Fibroblast of lung (primary cell): ENCODE results near the gene ITGAL. TPM values are rescaled to one million over a fixed set of nuclear protein-coding genes. Genes with fewer than 3 reads are reported as not detected.

ENCODE experiments used
- DNase-seq, 2 donors: peaks; one replicate each; pipeline versions ENCODE4 v3.0.0 to v3.0.0-alpha.2; 2010; ENCODE audit warnings: low read depth in 2 of 2
- H2AFZ ChIP-seq: 2 replicates; pipeline ENCODE4 v1.5.1; 2012; ENCODE audit warnings: low read length, control low read depth, inconsistent platforms
- H3K27ac ChIP-seq: 2 replicates; pipeline ENCODE4 v1.5.1; 2011; ENCODE audit warnings: low read length, control low read depth; ENCODE audit not compliant: insufficient read depth
- H3K27me3 ChIP-seq: 2 replicates; pipeline ENCODE4 v1.5.1; 2011; ENCODE audit warnings: mild to moderate bottlenecking, low read length; ENCODE audit not compliant: control insufficient read depth, insufficient read depth
- H3K36me3 ChIP-seq: 2 replicates; pipeline ENCODE4 v1.5.1; 2011; ENCODE audit warnings: low read length; ENCODE audit not compliant: control insufficient read depth, insufficient read depth
- H3K4me1 ChIP-seq: 2 replicates; pipeline ENCODE4 v1.5.1; 2011; ENCODE audit warnings: low read length; ENCODE audit not compliant: control insufficient read depth, insufficient read depth; ENCODE audit errors: extremely low read depth
- H3K4me2 ChIP-seq: 2 replicates; pipeline ENCODE4 v1.5.1; 2011; ENCODE audit warnings: low read length, control low read depth; ENCODE audit not compliant: insufficient read depth; ENCODE audit errors: extremely low read depth
- H3K4me3 ChIP-seq, 4 experiments: fragments of 200-600 bp in 1 of 4; sonication (generic) in 1 of 4; replicated peaks in 1 of 4; 2 replicates each; pipeline ENCODE4 v1.5.1; 2011 to 2016; ENCODE audit warnings: low read length in 4 of 4, low read depth in 3 of 4, mild to moderate bottlenecking in 3 of 4, control low read depth in 2 of 4, inconsistent platforms in 1 of 4, mixed read lengths in 1 of 4; ENCODE audit not compliant: insufficient read depth in 1 of 4; ENCODE audit errors: control extremely low read depth in 1 of 4
- H3K79me2 ChIP-seq: 2 replicates; pipeline ENCODE4 v1.5.1; 2012; ENCODE audit warnings: mild to moderate bottlenecking, low read length, inconsistent platforms; ENCODE audit not compliant: control insufficient read depth, insufficient read depth
- H3K9ac ChIP-seq: 2 replicates; pipeline ENCODE4 v1.5.1; 2011; ENCODE audit warnings: mild to moderate bottlenecking, low read length, control low read depth; ENCODE audit not compliant: insufficient read depth
- H3K9me3 ChIP-seq: 2 replicates; pipeline ENCODE4 v1.5.1; 2012; ENCODE audit warnings: low read depth, low read length; ENCODE audit not compliant: control insufficient read depth, insufficient read depth
- H4K20me1 ChIP-seq: 2 replicates; pipeline ENCODE4 v1.5.1; 2011; ENCODE audit warnings: low read length; ENCODE audit not compliant: control insufficient read depth, insufficient read depth; ENCODE audit errors: extremely low read depth
- EZH2 ChIP-seq: IDR thresholded peaks from 2 replicates; pipeline ENCODE4 v1.5.1; 2012; ENCODE audit warnings: low read length, control low read depth, mild to moderate bottlenecking; ENCODE audit errors: missing control alignments
- polyA plus RNA-seq, 2 donors: library from polyadenylated mRNA; depleted of rRNA in 1 of 2; stranded (reverse) in 1 of 2; unstranded in 1 of 2; fragments of >200 nt; gene quantifications; 2 replicates each; pipeline ENCODE4 v1.2.1, GENCODE V29; 2011 to 2012; ENCODE audit warnings: missing spikeins in 1 of 2
- total RNA-seq: library from RNA; depleted of rRNA; stranded (reverse); fragments of >200 nt; gene quantifications from 2 replicates; pipeline ENCODE4 v1.2.1, GENCODE V29; 2014
- TF ChIP-seq, protein P1 (sequence below), 2 donors: IDR thresholded peaks in 1 of 2; conservative IDR thresholded peaks in 1 of 2; 1 replicate in 1 of 2; 2 replicates in 1 of 2; pipeline ENCODE4 v1.5.1; 2011 to 2012; ENCODE audit warnings: low read length in 2 of 2, control low read depth in 1 of 2, inconsistent platforms in 1 of 2, low read depth in 1 of 2, mild to moderate bottlenecking in 1 of 2

Gene ITGAL
- total and polyA plus RNA-seq, 2 donors (not counting 1 experiment from before 2014, with no cell fraction given) = not detected

DNA sequence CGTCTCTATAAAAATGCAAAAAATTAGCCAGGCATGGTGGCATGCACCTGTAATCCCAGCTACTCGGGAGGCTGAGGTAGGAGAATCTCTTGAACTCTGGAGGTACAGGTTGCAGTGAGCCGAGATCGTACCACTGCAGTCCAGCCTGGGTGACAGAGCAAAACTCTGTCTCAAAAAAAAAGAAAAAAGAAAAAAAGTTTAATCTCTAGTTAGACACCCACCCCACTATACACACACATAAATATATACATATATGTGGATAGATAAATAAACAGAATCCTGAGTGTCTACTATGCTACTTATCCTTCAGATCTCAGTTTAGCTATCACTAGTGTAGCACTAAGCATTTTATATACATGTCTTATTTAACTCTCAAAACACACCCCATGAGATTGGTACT is 18.7 kb downstream of the ITGAL start:
- H2AFZ ChIP-seq = no peak overlapping the region
- peaks cover 3% of the 10 kb centered on the region for H3K27me3 ChIP-seq
- no peak for DNase-seq
- TF ChIP-seq, protein P1, sequence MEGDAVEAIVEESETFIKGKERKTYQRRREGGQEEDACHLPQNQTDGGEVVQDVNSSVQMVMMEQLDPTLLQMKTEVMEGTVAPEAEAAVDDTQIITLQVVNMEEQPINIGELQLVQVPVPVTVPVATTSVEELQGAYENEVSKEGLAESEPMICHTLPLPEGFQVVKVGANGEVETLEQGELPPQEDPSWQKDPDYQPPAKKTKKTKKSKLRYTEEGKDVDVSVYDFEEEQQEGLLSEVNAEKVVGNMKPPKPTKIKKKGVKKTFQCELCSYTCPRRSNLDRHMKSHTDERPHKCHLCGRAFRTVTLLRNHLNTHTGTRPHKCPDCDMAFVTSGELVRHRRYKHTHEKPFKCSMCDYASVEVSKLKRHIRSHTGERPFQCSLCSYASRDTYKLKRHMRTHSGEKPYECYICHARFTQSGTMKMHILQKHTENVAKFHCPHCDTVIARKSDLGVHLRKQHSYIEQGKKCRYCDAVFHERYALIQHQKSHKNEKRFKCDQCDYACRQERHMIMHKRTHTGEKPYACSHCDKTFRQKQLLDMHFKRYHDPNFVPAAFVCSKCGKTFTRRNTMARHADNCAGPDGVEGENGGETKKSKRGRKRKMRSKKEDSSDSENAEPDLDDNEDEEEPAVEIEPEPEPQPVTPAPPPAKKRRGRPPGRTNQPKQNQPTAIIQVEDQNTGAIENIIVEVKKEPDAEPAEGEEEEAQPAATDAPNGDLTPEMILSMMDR (conservative IDR thresholded peaks at IDR 0.05 in 1 of 2, IDR thresholded peaks at IDR 0.05 in 1 of 2; ENCODE audit: low read depth in 1 of 2, low read length in 2 of 2) = no peak
- no peak for TF ChIP-seq EZH2
- H3K9ac ChIP-seq = no peak overlapping the region
- H3K9me3 ChIP-seq = no peaks in the 10 kb centered on the region
- no peaks in the 10 kb centered on the region for H3K79me2 ChIP-seq
- no peak overlapping the region for H3K4me2 ChIP-seq
- H4K20me1 ChIP-seq = no peaks in the 10 kb centered on the region
- no peaks in the 10 kb centered on the region for H3K36me3 ChIP-seq
- H3K27ac ChIP-seq = no peak overlapping the region
- H3K4me1 ChIP-seq = peaks cover 3% of the 10 kb centered on the region
- no peak overlapping the region for H3K4me3 ChIP-seq

DNA sequence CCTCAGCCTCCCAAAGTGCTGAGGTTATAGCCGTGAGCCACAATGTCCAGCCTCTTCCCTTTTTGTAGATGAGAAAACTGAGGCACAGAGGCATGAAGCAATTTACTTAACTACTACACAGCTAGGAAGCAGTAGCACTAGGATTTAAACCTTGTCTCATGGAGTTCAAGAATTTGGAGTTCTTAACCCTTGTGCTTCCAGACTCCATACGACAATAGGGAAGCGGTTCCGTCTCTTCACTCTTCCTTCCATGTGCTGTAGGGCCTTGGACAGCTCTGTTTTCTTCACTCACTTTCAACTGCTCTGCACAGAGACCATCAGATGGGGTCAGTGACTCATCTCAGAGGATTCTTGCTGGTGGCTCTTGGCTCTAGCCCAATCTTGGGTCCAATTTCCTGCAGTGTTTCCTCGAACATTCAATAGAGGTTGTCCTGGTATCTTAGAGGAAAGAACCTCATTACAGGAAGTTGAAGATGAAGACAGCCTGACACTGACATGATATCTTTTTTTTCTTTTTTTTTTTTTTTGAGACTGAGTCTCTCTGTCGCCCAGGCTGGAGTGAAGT is 19.3 kb downstream of the ITGAL start:
- no peaks in the 10 kb centered on the region for H4K20me1 ChIP-seq
- no peak overlapping the region for H3K9ac ChIP-seq
- TF ChIP-seq EZH2 = no peak
- TF ChIP-seq, protein P1 (conservative IDR thresholded peaks at IDR 0.05 in 1 of 2, IDR thresholded peaks at IDR 0.05 in 1 of 2; ENCODE audit: low read depth in 1 of 2, low read length in 2 of 2) = no peak
- H3K27me3 ChIP-seq = peaks cover 3% of the 10 kb centered on the region
- no peaks in the 10 kb centered on the region for H3K36me3 ChIP-seq
- H3K4me3 ChIP-seq = no peak overlapping the region
- no peak overlapping the region for H3K27ac ChIP-seq
- H2AFZ ChIP-seq = peak overlapping the region; percentile 16
- H3K9me3 ChIP-seq = no peaks in the 10 kb centered on the region
- peak overlapping the region; percentile 44 for H3K4me2 ChIP-seq
- H3K4me1 ChIP-seq = peaks cover 3% of the 10 kb centered on the region
- no peaks in the 10 kb centered on the region for H3K79me2 ChIP-seq
- DNase-seq = peak; percentile 79 to 81

DNA sequence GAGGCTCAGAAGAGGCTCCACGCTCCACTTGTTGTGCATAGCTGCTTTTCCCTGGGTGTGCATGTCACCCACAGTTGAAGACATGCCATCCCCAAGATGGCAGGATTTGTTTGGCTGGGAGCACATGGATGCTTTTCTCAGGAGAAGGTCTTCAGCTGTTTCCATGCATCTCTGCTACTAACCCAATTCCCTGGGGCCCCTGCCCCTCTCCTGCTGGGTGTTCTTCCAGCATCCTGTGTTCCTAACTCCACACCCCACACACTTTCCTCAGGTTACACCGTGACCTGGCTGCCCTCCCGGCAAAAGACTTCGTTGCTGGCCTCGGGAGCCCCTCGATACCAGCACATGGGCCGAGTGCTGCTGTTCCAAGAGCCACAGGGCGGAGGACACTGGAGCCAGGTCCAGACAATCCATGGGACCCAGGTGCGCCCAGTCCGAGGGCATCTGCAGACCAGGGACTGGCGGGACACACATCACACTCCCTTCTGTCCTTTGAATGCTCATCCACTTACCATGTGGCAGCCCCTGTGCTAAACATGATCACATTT is 21.5 kb downstream of the ITGAL start:
- no peak overlapping the region for H3K4me3 ChIP-seq
- H4K20me1 ChIP-seq = no peaks in the 10 kb centered on the region
- no peaks in the 10 kb centered on the region for H3K36me3 ChIP-seq
- H3K4me2 ChIP-seq = no peak overlapping the region
- H3K27me3 ChIP-seq = peaks cover 3% of the 10 kb centered on the region
- peaks cover 3% of the 10 kb centered on the region for H3K4me1 ChIP-seq
- no peaks in the 10 kb centered on the region for H3K9me3 ChIP-seq
- no peak overlapping the region for H3K9ac ChIP-seq
- no peak overlapping the region for H3K27ac ChIP-seq
- no peak for DNase-seq
- no peak overlapping the region for H2AFZ ChIP-seq
- no peaks in the 10 kb centered on the region for H3K79me2 ChIP-seq
- TF ChIP-seq, protein P1 (conservative IDR thresholded peaks at IDR 0.05 in 1 of 2, IDR thresholded peaks at IDR 0.05 in 1 of 2; ENCODE audit: low read depth in 1 of 2, low read length in 2 of 2) = no peak
